ENCODE results near the gene CLNK.

CLNK gene

GRCh38 chr4:10620935-10621488 is 63.6 kb downstream of the CLNK start:
- no peak for TF ChIP-seq FOXP2 (optimal IDR thresholded peaks at IDR 0.05; ENCODE audit: borderline replicate concordance, extremely low read depth, extremely low read length, insufficient read depth)
- TF ChIP-seq POLR2AphosphoS5 (IDR thresholded peaks at IDR 0.05; ENCODE audit: low read depth, low read length) = no peak
- TF ChIP-seq SIN3A (IDR thresholded peaks at IDR 0.05; ENCODE audit: borderline replicate concordance, insufficient read depth, low read length) = no peak
- no peak for TF ChIP-seq TAF1 (IDR thresholded peaks at IDR 0.05; ENCODE audit: borderline replicate concordance, insufficient read depth, low read length)
- no peak for TF ChIP-seq REST (IDR thresholded peaks at IDR 0.05; ENCODE audit: insufficient read depth in 1 of 2, low read depth in 2 of 2, low read length in 2 of 2)

GRCh38 chr4:10619855-10620254 is 64.7 kb downstream of the CLNK start:
- TF ChIP-seq SIN3A (IDR thresholded peaks at IDR 0.05; ENCODE audit: borderline replicate concordance, insufficient read depth, low read length) (no peak), FOXP2 (optimal IDR thresholded peaks at IDR 0.05; ENCODE audit: borderline replicate concordance, extremely low read depth, extremely low read length, insufficient read depth) (no peak), POLR2AphosphoS5 (IDR thresholded peaks at IDR 0.05; ENCODE audit: low read depth, low read length) (no peak), REST (IDR thresholded peaks at IDR 0.05; ENCODE audit: insufficient read depth in 1 of 2, low read depth in 2 of 2, low read length in 2 of 2) (no peak), TAF1 (IDR thresholded peaks at IDR 0.05; ENCODE audit: borderline replicate concordance, insufficient read depth, low read length) (no peak)

GRCh38 chr4:10619220-10619619 is 65.3 kb downstream of the CLNK start:
- TF ChIP-seq TAF1 (IDR thresholded peaks at IDR 0.05; ENCODE audit: borderline replicate concordance, insufficient read depth, low read length) = no peak
- TF ChIP-seq FOXP2 (optimal IDR thresholded peaks at IDR 0.05; ENCODE audit: borderline replicate concordance, extremely low read depth, extremely low read length, insufficient read depth) = no peak
- no peak for TF ChIP-seq REST (IDR thresholded peaks at IDR 0.05; ENCODE audit: insufficient read depth in 1 of 2, low read depth in 2 of 2, low read length in 2 of 2)
- TF ChIP-seq POLR2AphosphoS5 (IDR thresholded peaks at IDR 0.05; ENCODE audit: low read depth, low read length) = no peak
- TF ChIP-seq SIN3A (IDR thresholded peaks at IDR 0.05; ENCODE audit: borderline replicate concordance, insufficient read depth, low read length) = no peak

- no peak for TF ChIP-seq POLR2AphosphoS5 (IDR thresholded peaks at IDR 0.05; ENCODE audit: low read depth, low read length)
- TF ChIP-seq FOXP2 (optimal IDR thresholded peaks at IDR 0.05; ENCODE audit: borderline replicate concordance, extremely low read depth, extremely low read length, insufficient read depth) = no peak
- no peak for TF ChIP-seq REST (IDR thresholded peaks at IDR 0.05; ENCODE audit: insufficient read depth in 1 of 2, low read depth in 2 of 2, low read length in 2 of 2)
- TF ChIP-seq TAF1 (IDR thresholded peaks at IDR 0.05; ENCODE audit: borderline replicate concordance, insufficient read depth, low read length) = no peak
- TF ChIP-seq SIN3A (IDR thresholded peaks at IDR 0.05; ENCODE audit: borderline replicate concordance, insufficient read depth, low read length) = no peak
Observed at GRCh38 chr4:10613926-10614478, 70.6 kb downstream of the CLNK start.

Data from PFSK-1 (cell line).